Trophoblast cell (in vitro differentiated cells and primary cell): ENCODE measurements around the gene MDGA2.

ENCODE experiments used
- DNase-seq, 2 donors: peaks; one replicate each; pipeline ENCODE4 v3.0.0-alpha.2; 2016
- H2AFZ ChIP-seq: 2 replicates; pipeline ENCODE4 v1.6.1; 2013; ENCODE audit warnings: low read length, moderate library complexity, mild to moderate bottlenecking; ENCODE audit not compliant: insufficient read depth, poor library complexity
- H2AK5ac ChIP-seq: 2 replicates; pipeline ENCODE4 v1.6.1; 2013; ENCODE audit warnings: mild to moderate bottlenecking, low read length
- H2BK120ac ChIP-seq: 2 replicates; pipeline ENCODE4 v1.6.1; 2013; ENCODE audit warnings: low read length, mild to moderate bottlenecking, moderate library complexity; ENCODE audit not compliant: insufficient read depth, poor library complexity
- H2BK12ac ChIP-seq: 2 replicates; pipeline ENCODE4 v1.6.1; 2013; ENCODE audit warnings: mild to moderate bottlenecking, low read length, moderate library complexity
- H2BK5ac ChIP-seq: 2 replicates; pipeline ENCODE4 v1.6.1; 2013; ENCODE audit warnings: low read length, low read depth, moderate library complexity, mild to moderate bottlenecking; ENCODE audit not compliant: poor library complexity
- H3K14ac ChIP-seq: 2 replicates; pipeline ENCODE4 v1.6.1; 2013; ENCODE audit warnings: mild to moderate bottlenecking, low read length
- H3K18ac ChIP-seq: 2 replicates; pipeline ENCODE4 v1.6.1; 2013; ENCODE audit warnings: mild to moderate bottlenecking, low read length
- H3K23ac ChIP-seq: 2 replicates; pipeline ENCODE4 v1.6.1; 2013; ENCODE audit warnings: low read length
- H3K27ac ChIP-seq: 2 replicates; pipeline ENCODE4 v1.5.1; 2013; ENCODE audit warnings: low read depth, mild to moderate bottlenecking, inconsistent platforms, low read length, moderate library complexity
- H3K27me3 ChIP-seq: 2 replicates; pipeline ENCODE4 v1.6.1; 2013; ENCODE audit warnings: inconsistent platforms, mild to moderate bottlenecking, low read length, moderate library complexity; ENCODE audit not compliant: insufficient read depth
- H3K36me3 ChIP-seq, 2 experiments: 1 replicate in 1 of 2; 2 replicates in 1 of 2; pipeline ENCODE4 v1.6.1; 2013; ENCODE audit warnings: low read length in 2 of 2, mild to moderate bottlenecking in 2 of 2, moderate library complexity in 1 of 2; ENCODE audit not compliant: insufficient read depth in 2 of 2, control insufficient read depth in 1 of 2
- H3K4ac ChIP-seq: 2 replicates; pipeline ENCODE4 v1.6.1; 2013; ENCODE audit warnings: low read depth, mild to moderate bottlenecking, low read length, moderate library complexity
- H3K4me1 ChIP-seq, 2 experiments: 1 replicate in 1 of 2; 2 replicates in 1 of 2; pipeline ENCODE4 v1.6.1; 2013; ENCODE audit warnings: low read length in 2 of 2, mild to moderate bottlenecking in 2 of 2, moderate library complexity in 1 of 2; ENCODE audit not compliant: insufficient read depth in 2 of 2, control insufficient read depth in 1 of 2
- H3K4me2 ChIP-seq: 2 replicates; pipeline ENCODE4 v1.6.1; 2013; ENCODE audit warnings: inconsistent platforms, mild to moderate bottlenecking, low read length, moderate library complexity
- H3K4me3 ChIP-seq: 2 replicates; pipeline ENCODE4 v1.5.1; 2013; ENCODE audit warnings: mild to moderate bottlenecking, low read depth, low read length, inconsistent platforms
- H3K79me1 ChIP-seq: one replicate; pipeline ENCODE4 v1.6.1; 2013; ENCODE audit warnings: low read length
- H3K79me2 ChIP-seq: 2 replicates; pipeline ENCODE4 v1.6.1; 2013; ENCODE audit warnings: low read length, mild to moderate bottlenecking; ENCODE audit not compliant: control insufficient read depth, insufficient read depth, poor library complexity
- H3K9ac ChIP-seq: 2 replicates; pipeline ENCODE4 v1.6.1; 2013; ENCODE audit warnings: mild to moderate bottlenecking, low read length
- H3K9me3 ChIP-seq: 2 replicates; pipeline ENCODE4 v1.6.1; 2013; ENCODE audit warnings: low read depth, mild to moderate bottlenecking, control low read depth, inconsistent platforms, low read length; ENCODE audit not compliant: insufficient read depth
- H4K12ac ChIP-seq: 2 replicates; pipeline ENCODE4 v1.6.1; 2013; ENCODE audit warnings: low read depth, mild to moderate bottlenecking, low read length, moderate library complexity
- H4K8ac ChIP-seq: 2 replicates; pipeline ENCODE4 v1.6.1; 2013; ENCODE audit warnings: low read depth, mild to moderate bottlenecking, low read length, moderate library complexity
- H4K91ac ChIP-seq: one replicate; pipeline ENCODE4 v1.6.1; 2013; ENCODE audit warnings: low read depth, mild to moderate bottlenecking, low read length, moderate library complexity
- WGBS: extraction: QIAGEN DNeasy Blood & Tissue Kit; methylation state at CpG from one replicate; pipeline ENCODE4 v1.1.7; 2013; ENCODE audit warnings: missing lambda C conversion rate; ENCODE audit not compliant: insufficient read length, insufficient coverage; ENCODE audit errors: extremely low coverage; 5-methylcytosine and 5-hydroxymethylcytosine counted together

MDGA2 gene

GRCh38 chr14:47154276-47154797, 521.1 kb downstream of the MDGA2 start:
- Histone ChIP-seq H3K4ac (no peak overlapping the region), H3K18ac (no peak overlapping the region), H3K27ac (no peak overlapping the region), H3K4me3 (no peak overlapping the region), H3K36me3 (no peaks in the 10 kb centered on the region), H2BK12ac (no peak overlapping the region), H2AK5ac (no peak overlapping the region), H3K23ac (no peak overlapping the region), H3K14ac (no peak overlapping the region), H3K79me2 (no peaks in the 10 kb centered on the region), H2BK5ac (no peak overlapping the region), H3K9me3 (peaks cover 4% of the 10 kb centered on the region), H4K8ac (no peak overlapping the region), H4K91ac (no peak overlapping the region), H2BK120ac (no peak overlapping the region), H4K12ac (no peak overlapping the region), H3K27me3 (no peaks in the 10 kb centered on the region), H3K79me1 (no peaks in the 10 kb centered on the region), H3K4me1 (no peaks in the 10 kb centered on the region), H3K4me2 (no peak overlapping the region), H2AFZ (no peak overlapping the region), H3K9ac (no peak overlapping the region)
- no CpG with 5 or more reads among the region's 14 CpGs for WGBS
- DNase-seq = no peak

- Histone ChIP-seq H2BK12ac (no peak overlapping the region), H3K9ac (no peak overlapping the region), H2AFZ (no peak overlapping the region), H3K18ac (no peak overlapping the region), H3K36me3 (no peaks in the 10 kb centered on the region), H2AK5ac (no peak overlapping the region), H4K12ac (no peak overlapping the region), H2BK5ac (no peak overlapping the region), H3K9me3 (peaks cover 4% of the 10 kb centered on the region), H3K79me2 (no peaks in the 10 kb centered on the region), H4K8ac (no peak overlapping the region), H3K14ac (no peak overlapping the region), H3K4me2 (no peak overlapping the region), H4K91ac (no peak overlapping the region), H3K27me3 (no peaks in the 10 kb centered on the region), H2BK120ac (no peak overlapping the region), H3K79me1 (no peaks in the 10 kb centered on the region), H3K4me1 (no peaks in the 10 kb centered on the region), H3K23ac (no peak overlapping the region), H3K27ac (no peak overlapping the region), H3K4me3 (no peak overlapping the region), H3K4ac (no peak overlapping the region)
- DNase-seq = no peak
These were observed 521.7 kb downstream of the MDGA2 start for GRCh38 chr14:47153746-47154145.

- no peak overlapping the region for H2BK12ac ChIP-seq
- no peak overlapping the region for H4K12ac ChIP-seq
- no peak overlapping the region for H4K91ac ChIP-seq
- H3K27ac ChIP-seq = no peak overlapping the region
- H3K79me2 ChIP-seq = no peaks in the 10 kb centered on the region
- H3K36me3 ChIP-seq = no peaks in the 10 kb centered on the region
- WGBS = no CpG with 5 or more reads among the region's 3 CpGs
- no peak overlapping the region for H3K14ac ChIP-seq
- no peaks in the 10 kb centered on the region for H3K4me1 ChIP-seq
- H3K4me2 ChIP-seq = no peak overlapping the region
- no peaks in the 10 kb centered on the region for H3K27me3 ChIP-seq
- no peak overlapping the region for H3K18ac ChIP-seq
- H2AFZ ChIP-seq = no peak overlapping the region
- no peak overlapping the region for H2BK5ac ChIP-seq
- no peak overlapping the region for H2BK120ac ChIP-seq
- H3K23ac ChIP-seq = no peak overlapping the region
- H4K8ac ChIP-seq = no peak overlapping the region
- H3K4me3 ChIP-seq = no peak overlapping the region
- no peak overlapping the region for H3K9ac ChIP-seq
- H3K4ac ChIP-seq = no peak overlapping the region
- H2AK5ac ChIP-seq = no peak overlapping the region
- no peaks in the 10 kb centered on the region for H3K79me1 ChIP-seq
- peaks cover 2% of the 10 kb centered on the region for H3K9me3 ChIP-seq
- peak in 1 of 2 donors; percentile 19 for DNase-seq
These were observed 525.1 kb downstream of the MDGA2 start for GRCh38 chr14:47150267-47150666.

GRCh38 chr14:47149326-47149725, 526.1 kb downstream of the MDGA2 start:
- Histone ChIP-seq H2BK120ac (no peak overlapping the region), H2AFZ (no peak overlapping the region), H3K79me2 (no peaks in the 10 kb centered on the region), H3K4me2 (no peak overlapping the region), H2BK12ac (no peak overlapping the region), H4K91ac (no peak overlapping the region), H3K18ac (no peak overlapping the region), H3K27me3 (no peaks in the 10 kb centered on the region), H3K9ac (no peak overlapping the region), H3K23ac (no peak overlapping the region), H3K36me3 (no peaks in the 10 kb centered on the region), H3K9me3 (peaks cover under 1% of the 10 kb centered on the region), H3K4me3 (no peak overlapping the region), H4K8ac (no peak overlapping the region), H3K4ac (no peak overlapping the region), H3K27ac (no peak overlapping the region), H3K4me1 (no peaks in the 10 kb centered on the region), H2BK5ac (no peak overlapping the region), H3K14ac (no peak overlapping the region), H4K12ac (no peak overlapping the region), H3K79me1 (no peaks in the 10 kb centered on the region), H2AK5ac (no peak overlapping the region)
- peak in 1 of 2 donors; percentile 42 for DNase-seq
- no CpG with 5 or more reads among the region's 2 CpGs for WGBS
